ENCODE measurements around the gene DDAH2.

DDAH2 gene

GRCh38 chr6:31760790-31761189 lies 31.7 kb upstream of the DDAH2 start:
- no peak for DNase-seq

- no peak for DNase-seq
These were observed 29.2 kb upstream of the DDAH2 start for GRCh38 chr6:31758281-31758680.

- DNase-seq = no peak
These were observed 23.7 kb upstream of the DDAH2 start for GRCh38 chr6:31752739-31753319.

GRCh38 chr6:31750411-31751022 lies 21.4 kb upstream of the DDAH2 start:
- no peak for DNase-seq

- no peak for DNase-seq
These were observed 20.4 kb upstream of the DDAH2 start for GRCh38 chr6:31749301-31750036.

- no peak for DNase-seq
These were observed 15.3 kb upstream of the DDAH2 start for GRCh38 chr6:31744422-31744821.

- DNase-seq = no peak
These were observed 13.8 kb upstream of the DDAH2 start for GRCh38 chr6:31742894-31743293.

- DNase-seq = no peak
These were observed 12.7 kb upstream of the DDAH2 start for GRCh38 chr6:31741815-31742214.

- DNase-seq = no peak
These were observed 11.5 kb upstream of the DDAH2 start for GRCh38 chr6:31740397-31741223.

GRCh38 chr6:31739639-31740396 lies 10.7 kb upstream of the DDAH2 start, which contains the start of gene MSH5:
Gene MSH5 (plus strand): TSS chr6:31740005. CDS start chr6:31740467, 462 bp downstream.
- peak; percentile 92 for DNase-seq

- DNase-seq = peak; percentile 59
These were observed 9.2 kb upstream of the DDAH2 start for GRCh38 chr6:31737991-31738979.

GRCh38 chr6:31737315-31737990 lies 8.4 kb upstream of the DDAH2 start:
- DNase-seq = no peak

- no peak for DNase-seq
These were observed 7.7 kb upstream of the DDAH2 start for GRCh38 chr6:31736768-31737314.

- DNase-seq = peak; percentile 78
These were observed 7.1 kb upstream of the DDAH2 start, which contains the start of gene CLIC1 for GRCh38 chr6:31736021-31736767. Gene CLIC1 (minus strand): TSS chr6:31736530. CDS start chr6:31736300, 230 bp downstream.

GRCh38 chr6:31734821-31735406 lies 5.8 kb upstream of the DDAH2 start:
- peak; percentile 54 for DNase-seq

GRCh38 chr6:31734247-31734820 lies 5.2 kb upstream of the DDAH2 start:
- DNase-seq = no peak

GRCh38 chr6:31733734-31734133 lies 4.6 kb upstream of the DDAH2 start:
- no peak for DNase-seq

- no peak for DNase-seq
These were observed 2.9 kb upstream of the DDAH2 start for GRCh38 chr6:31732029-31732428.

GRCh38 chr6:31730631-31731086 lies 1.6 kb upstream of the DDAH2 start:
- DNase-seq = no peak

Data from activated CD8-positive, alpha-beta memory T cell treated with anti-CD3 and anti-CD28 coated beads, Interleukin-2, amount 50 U/mL, for 4 hours (primary cell).